Measurements from ENCODE around the gene PEX11A. TPM values are rescaled to one million over a fixed set of nuclear protein-coding genes. Genes with fewer than 3 reads are reported as not detected.

PEX11A gene, protein sequence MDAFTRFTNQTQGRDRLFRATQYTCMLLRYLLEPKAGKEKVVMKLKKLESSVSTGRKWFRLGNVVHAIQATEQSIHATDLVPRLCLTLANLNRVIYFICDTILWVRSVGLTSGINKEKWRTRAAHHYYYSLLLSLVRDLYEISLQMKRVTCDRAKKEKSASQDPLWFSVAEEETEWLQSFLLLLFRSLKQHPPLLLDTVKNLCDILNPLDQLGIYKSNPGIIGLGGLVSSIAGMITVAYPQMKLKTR
- 10 to 100 TPM in 2 of 4 donors, 1 to 10 TPM in 2; 7.2 to 15.5 (median 9.7) TPM for total RNA-seq

DNA sequence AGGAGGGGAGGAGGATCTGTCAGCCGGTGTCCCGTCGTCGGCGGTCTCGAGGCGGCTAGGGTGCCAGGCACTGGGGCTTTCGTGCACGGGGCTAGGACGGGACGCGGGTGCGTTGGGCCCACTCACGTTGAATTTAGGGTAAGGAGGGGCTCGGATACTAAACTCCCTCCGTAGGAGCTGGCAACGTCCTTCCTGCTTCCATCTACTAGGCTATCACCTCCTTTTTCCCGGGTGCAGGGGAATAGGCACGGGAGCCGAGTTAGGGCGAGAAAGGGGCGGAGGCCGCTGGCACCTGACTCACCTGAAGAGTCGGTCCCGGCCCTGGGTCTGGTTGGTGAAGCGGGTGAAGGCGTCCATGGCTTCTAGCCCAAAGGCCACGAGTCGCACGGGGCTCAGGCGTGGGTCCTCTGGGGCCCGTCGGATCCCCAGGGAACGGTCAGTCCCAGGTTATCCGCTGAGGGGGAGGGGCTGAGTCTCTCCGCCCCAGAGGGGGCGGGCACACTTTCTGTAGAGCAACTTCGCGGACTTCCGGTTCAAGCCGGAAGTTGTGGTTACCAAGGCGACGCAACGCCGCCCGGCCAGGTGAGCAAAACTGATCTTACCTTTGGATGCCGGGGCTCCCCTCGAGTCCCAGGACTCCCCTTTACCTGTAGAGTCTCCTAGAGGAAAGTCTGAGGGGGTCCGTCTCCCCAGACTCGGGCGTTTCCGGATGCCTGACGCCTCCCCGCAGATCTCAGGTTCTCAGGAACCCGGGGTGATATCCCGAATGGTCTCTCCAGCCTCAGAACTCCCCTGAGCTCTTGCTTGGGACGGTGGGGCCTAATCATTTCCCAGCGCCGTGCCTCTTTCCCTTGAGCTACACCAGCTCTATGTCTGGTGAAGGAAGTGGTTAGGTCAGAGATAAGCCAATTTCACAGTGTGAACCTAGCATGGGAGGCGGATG lies at the start of gene PEX11A, which contains the start of gene WDR93:
Gene PEX11A, minus strand, starts transcription at position 479 of the 943 bp plus-strand sequence. Its CDS starts 122 bp downstream, at position 357.
Gene WDR93, plus strand, starts transcription at position 536 of the 943 bp plus-strand sequence. CDS start 10,936 bp downstream, outside the sequence.
- peak in 1 of 2 donors; percentile 60 for DNase-seq (ENCODE audit: low spot score in 2 of 2)
- TF ChIP-seq POLR2A (IDR thresholded peaks at IDR 0.05) (no peak), EP300 (IDR thresholded peaks at IDR 0.05) (peak in 1 of 2 donors; percentile 68)
- H3K27me3 ChIP-seq, result no peaks in the 10 kb centered on the region
- 2% methylated on average over 38 to 49 of the region's 60 CpGs for WGBS, 2 donors
- H3K27ac ChIP-seq, result peak within 1 kb of the TSS in 2 of 4 donors; percentile 57 to 73
- peaks cover 0 to 1% (median 0%) of the 10 kb centered on the region in 3 donors for H3K36me3 ChIP-seq
- no peaks in the 10 kb centered on the region for H3K9me3 ChIP-seq
- H3K4me1 ChIP-seq, result peaks cover 0 to 18% (median 2%) of the 10 kb centered on the region in 4 donors
- H3K4me3 ChIP-seq, result peak within 1 kb of the TSS; percentile 59 to 82 (median 74)

DNA sequence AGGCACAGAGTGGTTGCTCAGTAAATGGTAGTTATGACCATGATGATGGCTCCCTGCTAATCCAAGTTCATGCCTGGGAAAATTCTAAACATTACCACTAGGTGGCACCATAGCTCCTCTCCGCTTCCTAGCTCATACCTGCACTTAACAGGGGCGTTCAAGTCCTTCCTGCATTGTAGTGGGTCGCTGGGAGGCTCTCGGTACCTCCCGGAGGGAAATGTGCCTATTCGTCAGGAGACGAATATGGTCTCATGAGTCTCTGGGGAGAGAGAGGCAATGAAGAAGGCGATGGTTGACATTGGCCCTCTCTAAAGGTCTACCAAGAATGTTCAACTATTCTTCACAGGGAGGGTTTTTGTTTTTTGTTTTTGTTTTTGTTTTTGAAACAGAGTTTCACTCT lies 49.6 kb upstream of the PEX11A start:
- no peaks in the 10 kb centered on the region for H3K36me3 ChIP-seq
- 4 to 8% methylated on average over 8 of the region's 8 CpGs for WGBS, 2 donors

DNA sequence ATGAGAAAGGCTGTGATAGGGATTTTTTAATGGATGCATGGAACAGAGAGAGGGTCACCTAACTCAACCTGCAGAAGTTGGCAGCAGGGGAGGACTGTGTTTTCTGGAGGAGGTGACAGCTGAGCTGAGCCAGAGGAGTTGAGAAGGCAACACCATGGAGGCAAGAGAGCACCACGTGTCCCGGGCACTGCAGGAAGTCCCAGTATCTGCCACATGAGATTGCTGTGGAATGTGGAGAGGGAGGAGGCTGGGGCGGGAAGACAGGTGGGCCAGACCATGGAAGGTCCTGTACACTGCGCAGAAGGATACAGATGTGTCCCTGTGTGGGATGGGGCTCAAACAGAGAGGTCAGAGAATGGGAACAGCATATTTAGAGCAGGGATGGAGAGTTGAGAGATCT lies 45.2 kb upstream of the PEX11A start:
- H3K4me1 ChIP-seq, result no peaks in the 10 kb centered on the region
- H3K9me3 ChIP-seq, result no peaks in the 10 kb centered on the region
- 55 to 66% methylated on average over 4 of the region's 4 CpGs for WGBS, 2 donors
- H3K27me3 ChIP-seq, result no peaks in the 10 kb centered on the region
- H3K27ac ChIP-seq, result no peak overlapping the region
- DNase-seq (ENCODE audit: low spot score in 2 of 2), result no peak
- no peak overlapping the region for H3K4me3 ChIP-seq
- no peaks in the 10 kb centered on the region for H3K36me3 ChIP-seq
- no peak for TF ChIP-seq POLR2A (IDR thresholded peaks at IDR 0.05)
- TF ChIP-seq EP300 (IDR thresholded peaks at IDR 0.05), result no peak
- TF ChIP-seq, protein P1, sequence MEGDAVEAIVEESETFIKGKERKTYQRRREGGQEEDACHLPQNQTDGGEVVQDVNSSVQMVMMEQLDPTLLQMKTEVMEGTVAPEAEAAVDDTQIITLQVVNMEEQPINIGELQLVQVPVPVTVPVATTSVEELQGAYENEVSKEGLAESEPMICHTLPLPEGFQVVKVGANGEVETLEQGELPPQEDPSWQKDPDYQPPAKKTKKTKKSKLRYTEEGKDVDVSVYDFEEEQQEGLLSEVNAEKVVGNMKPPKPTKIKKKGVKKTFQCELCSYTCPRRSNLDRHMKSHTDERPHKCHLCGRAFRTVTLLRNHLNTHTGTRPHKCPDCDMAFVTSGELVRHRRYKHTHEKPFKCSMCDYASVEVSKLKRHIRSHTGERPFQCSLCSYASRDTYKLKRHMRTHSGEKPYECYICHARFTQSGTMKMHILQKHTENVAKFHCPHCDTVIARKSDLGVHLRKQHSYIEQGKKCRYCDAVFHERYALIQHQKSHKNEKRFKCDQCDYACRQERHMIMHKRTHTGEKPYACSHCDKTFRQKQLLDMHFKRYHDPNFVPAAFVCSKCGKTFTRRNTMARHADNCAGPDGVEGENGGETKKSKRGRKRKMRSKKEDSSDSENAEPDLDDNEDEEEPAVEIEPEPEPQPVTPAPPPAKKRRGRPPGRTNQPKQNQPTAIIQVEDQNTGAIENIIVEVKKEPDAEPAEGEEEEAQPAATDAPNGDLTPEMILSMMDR (IDR thresholded peaks at IDR 0.05), result no peak

More for the DNA sequence above, 49.6 kb upstream of the PEX11A start:
- Histone ChIP-seq H3K4me1 (no peaks in the 10 kb centered on the region), H3K4me3 (no peak overlapping the region), H3K9me3 (no peaks in the 10 kb centered on the region), H3K27me3 (peaks cover 0 to under 1% of the 10 kb centered on the region in 2 donors), H3K27ac (no peak overlapping the region)
- DNase-seq (ENCODE audit: low spot score in 2 of 2), result peak in 1 of 2 donors; percentile 75
- no peak for TF ChIP-seq EP300 (IDR thresholded peaks at IDR 0.05)
- TF ChIP-seq, protein P1 (IDR thresholded peaks at IDR 0.05), result peak; percentile 83 to 93 (median 87)

DNA sequence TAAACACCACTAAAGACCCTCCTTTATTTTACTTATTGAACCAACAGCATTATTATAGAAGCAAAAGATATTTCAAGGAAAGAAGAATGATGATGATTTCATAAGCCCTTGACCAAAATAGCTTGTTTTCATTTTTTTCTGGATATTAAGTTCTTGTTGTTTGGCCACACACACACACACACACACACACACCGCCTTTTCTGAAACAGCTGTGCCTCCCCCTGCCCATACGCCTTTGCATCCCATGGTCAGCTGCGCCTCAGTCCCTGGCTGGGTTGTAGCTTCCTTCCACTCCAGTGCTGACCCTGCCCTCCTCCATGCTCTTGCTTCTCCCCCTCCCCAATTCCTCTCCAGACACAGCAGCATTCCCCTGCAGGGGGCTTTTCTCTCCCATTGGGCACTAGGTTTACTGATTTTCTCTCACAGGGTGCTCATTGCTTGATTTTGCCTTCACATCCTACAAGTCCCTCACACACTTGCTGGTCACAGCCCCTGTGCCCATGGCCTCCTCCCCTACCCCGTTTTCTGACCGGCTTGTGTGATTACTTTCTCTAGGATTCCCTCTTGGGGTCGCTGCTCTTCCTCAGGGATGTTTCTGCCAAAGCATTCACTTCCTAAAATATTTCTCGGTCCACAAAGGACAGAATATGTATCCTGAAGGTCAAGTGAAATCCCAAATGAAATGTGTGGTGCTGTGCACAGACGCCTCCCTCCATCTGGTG lies 42.1 kb upstream of the PEX11A start:
- Histone ChIP-seq H3K36me3 (no peaks in the 10 kb centered on the region), H3K9me3 (no peaks in the 10 kb centered on the region), H3K27ac (no peak overlapping the region), H3K4me1 (peaks cover 0 to 6% (median 0%) of the 10 kb centered on the region in 4 donors), H3K27me3 (no peaks in the 10 kb centered on the region), H3K4me3 (no peak overlapping the region)
- DNase-seq (ENCODE audit: low spot score in 2 of 2), result no peak
- WGBS, 2 donors, result 39 to 43% methylated on average over 8 of the region's 8 CpGs
- TF ChIP-seq EP300 (IDR thresholded peaks at IDR 0.05), result no peak
- TF ChIP-seq, protein P1 (IDR thresholded peaks at IDR 0.05), result no peak
- TF ChIP-seq POLR2A (IDR thresholded peaks at IDR 0.05), result no peak

DNA sequence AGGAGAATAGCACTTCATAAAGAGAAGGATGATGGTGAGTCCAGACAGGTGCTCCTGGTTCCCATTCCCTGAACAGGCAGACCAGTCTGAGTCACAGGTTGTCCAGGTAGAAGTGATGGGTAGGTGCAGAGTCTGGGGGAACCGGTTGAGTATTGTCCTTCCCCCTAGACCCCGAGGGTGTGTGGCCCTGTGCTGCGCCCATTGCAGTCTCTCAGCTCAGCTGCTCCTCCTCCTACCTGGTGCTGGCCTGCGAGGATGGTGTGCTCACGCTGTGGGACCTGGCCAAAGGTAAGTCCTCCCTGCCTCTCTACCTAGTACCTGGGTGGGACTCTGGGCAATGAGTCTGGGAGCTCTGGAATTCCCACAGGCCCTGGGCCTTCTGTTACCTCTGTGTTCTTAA lies 40.7 kb upstream of the PEX11A start:
- H3K36me3 ChIP-seq, result no peaks in the 10 kb centered on the region
- no peaks in the 10 kb centered on the region for H3K9me3 ChIP-seq
- H3K27me3 ChIP-seq, result no peaks in the 10 kb centered on the region
- TF ChIP-seq EP300 (IDR thresholded peaks at IDR 0.05) (no peak), POLR2A (IDR thresholded peaks at IDR 0.05) (no peak)
- TF ChIP-seq, protein P1 (IDR thresholded peaks at IDR 0.05), result no peak
- H3K4me1 ChIP-seq, result peaks cover 0 to 6% (median 0%) of the 10 kb centered on the region in 4 donors
- WGBS, 2 donors, result 79 to 100% methylated on average over 1 to 5 of the region's 5 CpGs
- no peak for DNase-seq (ENCODE audit: low spot score in 2 of 2)
- no peak overlapping the region for H3K27ac ChIP-seq
- H3K4me3 ChIP-seq, result no peak overlapping the region
